Measurements from ENCODE around the gene SDC4.

SDC4 gene

GRCh38 chr20:45330476-45330875 lies 17.7 kb downstream of the SDC4 start:
- Histone ChIP-seq H3K4me3 (ENCODE audit: low read depth, low read length) (no peak overlapping the region), H3K27ac (ENCODE audit: extremely low read depth, low read depth, low read length) (no peak overlapping the region), H3K4me1 (ENCODE audit: control insufficient read depth, insufficient read depth, low read length) (no peaks in the 10 kb centered on the region), H3K9me3 (ENCODE audit: control insufficient read depth, insufficient read depth, low read depth, low read length) (no peaks in the 10 kb centered on the region), H3K36me3 (ENCODE audit: control insufficient read depth in 2 of 2, insufficient read depth in 1 of 2, low read length in 2 of 2) (peaks cover 4 to 64% of the 10 kb centered on the region in 2 experiments; a peak in 2 of 3 replicates)
- no peak for TF ChIP-seq ZNF600 (tag by site-specific recombination; IDR thresholded peaks at IDR 0.05)
- no peak for TF ChIP-seq GLIS2 (tag by site-specific recombination; IDR thresholded peaks at IDR 0.05)
- no peak for TF ChIP-seq ZSCAN16 (tag by site-specific recombination; IDR thresholded peaks at IDR 0.05)
- TF ChIP-seq, protein P1, sequence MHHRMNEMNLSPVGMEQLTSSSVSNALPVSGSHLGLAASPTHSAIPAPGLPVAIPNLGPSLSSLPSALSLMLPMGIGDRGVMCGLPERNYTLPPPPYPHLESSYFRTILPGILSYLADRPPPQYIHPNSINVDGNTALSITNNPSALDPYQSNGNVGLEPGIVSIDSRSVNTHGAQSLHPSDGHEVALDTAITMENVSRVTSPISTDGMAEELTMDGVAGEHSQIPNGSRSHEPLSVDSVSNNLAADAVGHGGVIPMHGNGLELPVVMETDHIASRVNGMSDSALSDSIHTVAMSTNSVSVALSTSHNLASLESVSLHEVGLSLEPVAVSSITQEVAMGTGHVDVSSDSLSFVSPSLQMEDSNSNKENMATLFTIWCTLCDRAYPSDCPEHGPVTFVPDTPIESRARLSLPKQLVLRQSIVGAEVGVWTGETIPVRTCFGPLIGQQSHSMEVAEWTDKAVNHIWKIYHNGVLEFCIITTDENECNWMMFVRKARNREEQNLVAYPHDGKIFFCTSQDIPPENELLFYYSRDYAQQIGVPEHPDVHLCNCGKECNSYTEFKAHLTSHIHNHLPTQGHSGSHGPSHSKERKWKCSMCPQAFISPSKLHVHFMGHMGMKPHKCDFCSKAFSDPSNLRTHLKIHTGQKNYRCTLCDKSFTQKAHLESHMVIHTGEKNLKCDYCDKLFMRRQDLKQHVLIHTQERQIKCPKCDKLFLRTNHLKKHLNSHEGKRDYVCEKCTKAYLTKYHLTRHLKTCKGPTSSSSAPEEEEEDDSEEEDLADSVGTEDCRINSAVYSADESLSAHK (tag by site-specific recombination; IDR thresholded peaks at IDR 0.05): no peak
- no peak for TF ChIP-seq ZFHX2 (tag by site-specific recombination; conservative IDR thresholded peaks at IDR 0.05)
- TF ChIP-seq ZNF660 (tag by site-specific recombination; IDR thresholded peaks at IDR 0.05): no peak
- ChIA-PET POLR2A (no interaction called here), CTCF (interaction anchor here (1.4 kb wide), 1 partner anchor 12 kb away, joined by 3 read pairs; no protein-coding TSS in a partner anchor)

GRCh38 chr20:45329497-45330319 lies 18.5 kb downstream of the SDC4 start:
- no peak overlapping the region for H3K27ac ChIP-seq (ENCODE audit: extremely low read depth, low read depth, low read length)

GRCh38 chr20:45328451-45328850 lies 19.8 kb downstream of the SDC4 start:
- Histone ChIP-seq H3K27ac (ENCODE audit: extremely low read depth, low read depth, low read length) (no peak overlapping the region), H3K4me1 (ENCODE audit: control insufficient read depth, insufficient read depth, low read length) (no peaks in the 10 kb centered on the region), H3K9me3 (ENCODE audit: control insufficient read depth, insufficient read depth, low read depth, low read length) (no peaks in the 10 kb centered on the region), H3K4me3 (ENCODE audit: low read depth, low read length) (no peak overlapping the region), H3K36me3 (ENCODE audit: control insufficient read depth in 2 of 2, insufficient read depth in 1 of 2, low read length in 2 of 2) (peaks cover 4 to 63% of the 10 kb centered on the region in 2 experiments; a peak in 2 of 3 replicates)
- ChIA-PET CTCF (no interaction called here), POLR2A (no interaction called here)
- TF ChIP-seq ZFP3 (tag by site-specific recombination; IDR thresholded peaks at IDR 0.05; ENCODE audit: low read depth) (no peak), ZNF677 (tag by site-specific recombination; IDR thresholded peaks at IDR 0.05) (no peak), ZNF639 (tag by site-specific recombination; IDR thresholded peaks at IDR 0.05) (no peak), ZFP69B (tag by site-specific recombination; IDR thresholded peaks at IDR 0.05) (no peak), ZNF2 (tag by site-specific recombination; IDR thresholded peaks at IDR 0.05) (no peak), AEBP2 (tag by site-specific recombination; IDR thresholded peaks at IDR 0.05; ENCODE audit: borderline replicate concordance) (no peak), ZNF18 (tag by site-specific recombination; IDR thresholded peaks at IDR 0.05) (no peak), ATF2 (tag by site-specific recombination; IDR thresholded peaks at IDR 0.05; ENCODE audit: low read depth) (no peak)
- TF ChIP-seq, protein P2, sequence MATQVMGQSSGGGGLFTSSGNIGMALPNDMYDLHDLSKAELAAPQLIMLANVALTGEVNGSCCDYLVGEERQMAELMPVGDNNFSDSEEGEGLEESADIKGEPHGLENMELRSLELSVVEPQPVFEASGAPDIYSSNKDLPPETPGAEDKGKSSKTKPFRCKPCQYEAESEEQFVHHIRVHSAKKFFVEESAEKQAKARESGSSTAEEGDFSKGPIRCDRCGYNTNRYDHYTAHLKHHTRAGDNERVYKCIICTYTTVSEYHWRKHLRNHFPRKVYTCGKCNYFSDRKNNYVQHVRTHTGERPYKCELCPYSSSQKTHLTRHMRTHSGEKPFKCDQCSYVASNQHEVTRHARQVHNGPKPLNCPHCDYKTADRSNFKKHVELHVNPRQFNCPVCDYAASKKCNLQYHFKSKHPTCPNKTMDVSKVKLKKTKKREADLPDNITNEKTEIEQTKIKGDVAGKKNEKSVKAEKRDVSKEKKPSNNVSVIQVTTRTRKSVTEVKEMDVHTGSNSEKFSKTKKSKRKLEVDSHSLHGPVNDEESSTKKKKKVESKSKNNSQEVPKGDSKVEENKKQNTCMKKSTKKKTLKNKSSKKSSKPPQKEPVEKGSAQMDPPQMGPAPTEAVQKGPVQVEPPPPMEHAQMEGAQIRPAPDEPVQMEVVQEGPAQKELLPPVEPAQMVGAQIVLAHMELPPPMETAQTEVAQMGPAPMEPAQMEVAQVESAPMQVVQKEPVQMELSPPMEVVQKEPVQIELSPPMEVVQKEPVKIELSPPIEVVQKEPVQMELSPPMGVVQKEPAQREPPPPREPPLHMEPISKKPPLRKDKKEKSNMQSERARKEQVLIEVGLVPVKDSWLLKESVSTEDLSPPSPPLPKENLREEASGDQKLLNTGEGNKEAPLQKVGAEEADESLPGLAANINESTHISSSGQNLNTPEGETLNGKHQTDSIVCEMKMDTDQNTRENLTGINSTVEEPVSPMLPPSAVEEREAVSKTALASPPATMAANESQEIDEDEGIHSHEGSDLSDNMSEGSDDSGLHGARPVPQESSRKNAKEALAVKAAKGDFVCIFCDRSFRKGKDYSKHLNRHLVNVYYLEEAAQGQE (tag by site-specific recombination; IDR thresholded peaks at IDR 0.05): no peak

More at GRCh38 chr20:45329497-45330319, 18.5 kb downstream of the SDC4 start:
- Histone ChIP-seq H3K4me3 (ENCODE audit: low read depth, low read length) (no peak overlapping the region), H3K9me3 (ENCODE audit: control insufficient read depth, insufficient read depth, low read depth, low read length) (no peaks in the 10 kb centered on the region), H3K4me1 (ENCODE audit: control insufficient read depth, insufficient read depth, low read length) (no peaks in the 10 kb centered on the region), H3K36me3 (ENCODE audit: control insufficient read depth in 2 of 2, insufficient read depth in 1 of 2, low read length in 2 of 2) (peaks cover 4 to 59% of the 10 kb centered on the region in 2 experiments; a peak in 2 of 3 replicates)
- TF ChIP-seq ZNF174 (tag by site-specific recombination; IDR thresholded peaks at IDR 0.05): no peak
- TF ChIP-seq ZIC2 (tag by site-specific recombination; IDR thresholded peaks at IDR 0.05): no peak
- no peak for TF ChIP-seq ZNF555 (tag by site-specific recombination; conservative IDR thresholded peaks at IDR 0.05)
- TF ChIP-seq BCL11A (tag by site-specific recombination; IDR thresholded peaks at IDR 0.05; ENCODE audit: low read depth): no peak
- TF ChIP-seq ZFP3 (tag by site-specific recombination; IDR thresholded peaks at IDR 0.05; ENCODE audit: low read depth): no peak
- TF ChIP-seq ZNF677 (tag by site-specific recombination; IDR thresholded peaks at IDR 0.05): no peak
- TF ChIP-seq ZNF600 (tag by site-specific recombination; IDR thresholded peaks at IDR 0.05): no peak
- no peak for TF ChIP-seq ZNF830 (tag by site-specific recombination; IDR thresholded peaks at IDR 0.05; ENCODE audit: low read depth)
- ChIA-PET CTCF (interaction anchor here (0.5 kb wide), 1 partner anchor 642 kb away, joined by 3 read pairs; the partner anchor contains the start of gene ZNF335), POLR2A (no interaction called here)

Data from HEK293 (cell line).